Testis (tissue), 2 donors: ENCODE results near the gene TCERG1L.

Source experiments
- POLR2A ChIP-seq: fragments of 450-650 bp; IDR thresholded peaks from one replicate; pipeline ENCODE4 v1.6.1; 2017; ENCODE audit warnings: antibody characterized with exemption, mild to moderate bottlenecking, moderate library complexity
- TF ChIP-seq, protein P1 (sequence below), 3 experiments: fragments of 450-650 bp in 2 of 3; fragments of 200-600 bp in 1 of 3; sonication (generic) in 1 of 3; IDR thresholded peaks; one replicate each; pipeline ENCODE4 v1.5.1; 2016 to 2019; ENCODE audit warnings: antibody characterized with exemption in 3 of 3, mild to moderate bottlenecking in 2 of 3, moderate library complexity in 1 of 3

DNA sequence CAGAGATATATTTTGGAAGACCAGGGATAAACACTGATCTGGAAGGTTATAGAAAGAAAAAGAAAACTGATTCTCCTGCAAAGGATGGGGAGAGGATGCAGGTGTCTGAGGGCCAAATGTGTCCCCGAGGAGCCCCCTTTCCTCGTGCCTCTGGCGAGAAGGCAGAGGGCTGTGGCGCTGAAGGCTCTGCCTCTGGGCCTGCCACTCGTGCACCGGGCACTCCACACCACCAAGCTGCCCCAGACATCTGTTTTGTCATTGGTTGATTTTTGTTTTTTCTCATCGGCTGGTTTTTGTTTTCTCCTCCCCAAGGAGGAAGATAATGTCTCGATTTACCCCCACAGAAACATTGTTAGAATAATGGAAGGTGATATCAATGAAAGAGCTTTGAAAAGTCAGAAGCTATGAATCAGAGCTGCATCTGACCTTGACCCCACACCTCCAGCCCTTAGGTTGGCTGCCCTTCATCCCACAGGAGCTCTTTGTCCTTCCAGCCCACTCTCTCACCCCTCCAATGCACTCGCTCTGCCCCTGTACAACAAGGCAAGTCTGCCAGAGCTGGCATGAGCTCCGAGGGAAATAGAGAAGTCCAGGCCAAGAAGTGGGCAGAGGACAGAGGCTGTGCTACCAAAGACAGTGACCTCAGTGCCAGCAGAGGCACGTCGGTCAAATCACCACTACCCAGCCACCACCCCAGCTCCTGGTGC is 124.8 kb downstream of the TCERG1L start:
- TF ChIP-seq, protein P1, sequence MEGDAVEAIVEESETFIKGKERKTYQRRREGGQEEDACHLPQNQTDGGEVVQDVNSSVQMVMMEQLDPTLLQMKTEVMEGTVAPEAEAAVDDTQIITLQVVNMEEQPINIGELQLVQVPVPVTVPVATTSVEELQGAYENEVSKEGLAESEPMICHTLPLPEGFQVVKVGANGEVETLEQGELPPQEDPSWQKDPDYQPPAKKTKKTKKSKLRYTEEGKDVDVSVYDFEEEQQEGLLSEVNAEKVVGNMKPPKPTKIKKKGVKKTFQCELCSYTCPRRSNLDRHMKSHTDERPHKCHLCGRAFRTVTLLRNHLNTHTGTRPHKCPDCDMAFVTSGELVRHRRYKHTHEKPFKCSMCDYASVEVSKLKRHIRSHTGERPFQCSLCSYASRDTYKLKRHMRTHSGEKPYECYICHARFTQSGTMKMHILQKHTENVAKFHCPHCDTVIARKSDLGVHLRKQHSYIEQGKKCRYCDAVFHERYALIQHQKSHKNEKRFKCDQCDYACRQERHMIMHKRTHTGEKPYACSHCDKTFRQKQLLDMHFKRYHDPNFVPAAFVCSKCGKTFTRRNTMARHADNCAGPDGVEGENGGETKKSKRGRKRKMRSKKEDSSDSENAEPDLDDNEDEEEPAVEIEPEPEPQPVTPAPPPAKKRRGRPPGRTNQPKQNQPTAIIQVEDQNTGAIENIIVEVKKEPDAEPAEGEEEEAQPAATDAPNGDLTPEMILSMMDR (IDR thresholded peaks at IDR 0.05), result no peak
- TF ChIP-seq POLR2A, result no peak
